GM23248 (cell line): ENCODE data around the gene PTPRN2. TPM values are rescaled to one million over a fixed set of nuclear protein-coding genes. Genes with fewer than 3 reads are reported as not detected.

Experiments used
- DNase-seq: peaks from one replicate; pipeline ENCODE4 v3.0.0-alpha.2; 2015
- H2AFZ ChIP-seq: fragments of 200-600 bp; sonication (generic); 2 replicates; pipeline ENCODE4 v1.6.1; 2016; ENCODE audit warnings: antibody characterized with exemption
- H3F3A ChIP-seq: fragments of 200-600 bp; sonication (generic); 2 replicates; pipeline ENCODE4 v1.6.1; 2016; ENCODE audit warnings: mild to moderate bottlenecking, antibody characterized with exemption, mixed run types; ENCODE audit not compliant: insufficient read depth
- H3K27ac ChIP-seq: fragments of 200-600 bp; sonication (generic); 2 replicates; pipeline ENCODE4 v1.5.1; 2016; ENCODE audit warnings: mild to moderate bottlenecking
- H3K27me3 ChIP-seq: fragments of 200-600 bp; sonication (generic); replicated peaks from 2 replicates; pipeline ENCODE4 v1.6.1; 2016; ENCODE audit warnings: mild to moderate bottlenecking; ENCODE audit not compliant: insufficient read depth
- H3K36me3 ChIP-seq: fragments of 200-600 bp; sonication (generic); 2 replicates; pipeline ENCODE4 v1.6.1; 2016; ENCODE audit warnings: low read depth, mild to moderate bottlenecking
- H3K4me1 ChIP-seq: fragments of 200-600 bp; sonication (generic); 2 replicates; pipeline ENCODE4 v1.6.1; 2016; ENCODE audit warnings: mild to moderate bottlenecking; ENCODE audit not compliant: insufficient read depth
- H3K4me2 ChIP-seq: fragments of 200-600 bp; sonication (generic); one replicate; pipeline ENCODE4 v1.6.1; 2016; ENCODE audit warnings: mild to moderate bottlenecking; ENCODE audit not compliant: unreplicated experiment
- H3K4me3 ChIP-seq: fragments of 200-600 bp; sonication (generic); 2 replicates; pipeline ENCODE4 v1.5.1; 2016; ENCODE audit warnings: mild to moderate bottlenecking
- H3K79me2 ChIP-seq: fragments of 200-600 bp; sonication (generic); 2 replicates; pipeline ENCODE4 v1.6.1; 2016; ENCODE audit warnings: mild to moderate bottlenecking; ENCODE audit not compliant: insufficient read depth
- H3K9ac ChIP-seq: fragments of 200-600 bp; sonication (generic); 2 replicates; pipeline ENCODE4 v1.6.1; 2016; ENCODE audit warnings: mild to moderate bottlenecking
- H3K9me2 ChIP-seq: fragments of 200-600 bp; sonication (generic); 2 replicates; pipeline ENCODE4 v1.6.1; 2016; ENCODE audit warnings: mixed run types, mild to moderate bottlenecking, moderate library complexity; ENCODE audit not compliant: insufficient read depth
- H3K9me3 ChIP-seq: fragments of 200-600 bp; sonication (generic); one replicate; pipeline ENCODE4 v1.6.1; 2017; ENCODE audit warnings: low read depth
- H4K20me1 ChIP-seq: fragments of 200-600 bp; sonication (generic); 2 replicates; pipeline ENCODE4 v1.6.0; 2016; ENCODE audit not compliant: insufficient read depth
- EZH2 ChIP-seq: fragments of 200-600 bp; sonication (generic); IDR thresholded peaks from 2 replicates; pipeline ENCODE4 v1.6.1; 2018; ENCODE audit warnings: antibody characterized with exemption, mild to moderate bottlenecking; ENCODE audit not compliant: insufficient read depth, poor library complexity, severe bottlenecking
- EZH2phosphoT487 ChIP-seq: fragments of 200-600 bp; sonication (generic); IDR thresholded peaks from 2 replicates; pipeline ENCODE4 v1.6.1; 2018; ENCODE audit warnings: antibody characterized with exemption, moderate library complexity, mild to moderate bottlenecking, low read depth; ENCODE audit not compliant: insufficient read depth
- WGBS, 2 experiments: methylation state at CpG; one replicate each; pipeline ENCODE4 v1.1.6; 2015 to 2017; ENCODE audit warnings: low lambda C conversion rate in 2 of 2, low coverage in 1 of 2; ENCODE audit errors: missing lambda C conversion rate in 2 of 2; 5-methylcytosine and 5-hydroxymethylcytosine counted together
- in situ Hi-C: fragments of 300-500 bp; cut with MboI; formaldehyde crosslinking; loops from 2 replicates; pipeline ENCODE4 v1.15.0; 2020
- polyA plus RNA-seq: library from polyadenylated mRNA; unstranded; fragments of >200 nt; fragmentation: Nextera tagmentation; extraction: Ambion mirVana; gene quantifications from 2 replicates; pipeline ENCODE4 v1.2.1, GENCODE V29; 2016
- total RNA-seq: library from RNA; depleted of rRNA; stranded (reverse); fragments of >200 nt; shearing (Covaris generic); gene quantifications from 2 replicates; pipeline ENCODE4 v1.2.3, GENCODE V29; 2014

Gene PTPRN2
- total and polyA plus RNA-seq, 2 experiments from 2014 or later, result 0.13 TPM; not detected in 1

DNA sequence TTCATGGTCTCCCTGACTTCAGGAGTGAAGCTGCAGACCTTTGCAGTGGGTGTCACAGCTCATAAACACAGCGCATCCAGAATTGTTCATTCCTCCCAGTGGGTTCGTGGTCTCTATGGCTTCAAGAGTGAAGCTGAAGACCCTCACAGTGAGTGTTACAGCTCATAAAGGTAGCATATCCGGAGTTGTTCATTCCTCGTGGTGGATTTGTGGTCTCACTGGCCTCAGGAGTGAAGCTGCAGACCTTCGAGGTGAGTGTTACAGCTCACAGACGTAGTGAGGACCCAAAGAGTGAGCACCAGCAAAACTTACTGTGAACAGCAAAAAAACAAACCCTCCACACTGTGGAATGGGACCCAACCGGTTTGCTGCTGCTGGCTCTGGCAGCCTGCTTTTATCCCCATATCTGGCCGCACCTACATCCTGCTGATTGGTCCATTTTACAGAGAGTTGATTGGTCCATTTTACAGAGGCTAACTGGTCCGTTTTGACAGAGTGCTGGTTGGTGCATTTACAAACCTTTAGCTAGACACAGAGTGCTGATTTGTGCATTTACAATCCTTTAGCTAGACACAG, 308.8 kb downstream of the PTPRN2 start:
- Histone ChIP-seq H3K9ac (no peak overlapping the region), H3K4me3 (no peak overlapping the region), H3K27me3 (no peaks in the 10 kb centered on the region), H2AFZ (no peak overlapping the region), H3K79me2 (no peaks in the 10 kb centered on the region), H3K36me3 (no peaks in the 10 kb centered on the region), H3K9me3 (no peaks in the 10 kb centered on the region), H3K4me2 (no peak overlapping the region), H4K20me1 (no peaks in the 10 kb centered on the region), H3K27ac (no peak overlapping the region), H3K4me1 (no peaks in the 10 kb centered on the region), H3K9me2 (no peaks in the 10 kb centered on the region), H3F3A (no peaks in the 10 kb centered on the region)
- in situ Hi-C loops, result no loop called here
- WGBS, 2 experiments, result 12 to 23% methylated on average over 9 of the region's 9 CpGs
- DNase-seq, result no peak
- TF ChIP-seq EZH2phosphoT487 (no peak), EZH2 (no peak)

DNA sequence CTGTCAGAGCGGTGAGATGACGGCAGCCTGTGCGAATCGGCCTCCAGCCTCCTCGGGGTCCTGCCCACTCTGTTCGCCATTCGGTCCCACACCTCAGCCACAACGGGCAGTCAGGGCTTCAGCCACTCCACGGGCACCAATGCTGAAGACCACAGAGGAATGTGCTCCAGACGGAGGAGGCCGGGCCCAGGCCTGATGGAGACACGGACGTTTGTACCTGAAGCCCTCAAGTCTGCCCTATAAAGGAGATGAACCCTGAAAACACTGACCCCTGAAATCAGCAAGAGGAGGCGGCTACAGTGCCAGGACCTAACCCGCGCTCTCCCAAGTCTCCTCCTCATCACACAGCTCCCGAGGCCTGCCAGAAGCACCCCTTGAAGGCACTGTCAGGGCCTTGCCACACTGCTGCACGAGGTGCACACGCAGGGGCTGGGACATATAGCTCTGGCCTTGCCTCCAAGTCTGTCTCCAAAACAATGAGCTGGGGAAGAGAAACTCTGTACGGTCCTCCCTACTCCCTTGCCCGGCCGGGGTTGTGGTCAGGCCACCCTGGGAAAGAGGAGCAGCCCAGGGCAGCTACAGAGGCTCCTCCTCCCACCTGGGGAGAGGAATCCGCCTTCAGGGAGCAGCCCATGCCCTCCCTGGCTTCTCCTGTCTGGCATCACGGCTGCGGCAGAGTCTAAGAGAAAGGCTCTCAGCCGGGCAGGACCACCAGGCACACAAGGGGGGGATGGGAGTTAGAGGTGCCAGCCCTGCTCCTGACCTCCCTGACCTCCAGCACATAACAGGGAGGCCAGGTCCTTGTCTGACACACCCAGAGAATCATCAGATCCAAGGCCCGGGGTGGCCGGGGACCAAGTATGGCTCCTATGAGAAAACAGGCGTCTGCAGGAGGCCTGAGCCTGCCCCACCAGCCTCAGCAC, 310.1 kb downstream of the PTPRN2 start:
- TF ChIP-seq EZH2 (no peak), EZH2phosphoT487 (no peak)
- H3K4me1 ChIP-seq, result no peaks in the 10 kb centered on the region
- H3K4me2 ChIP-seq, result no peak overlapping the region
- H4K20me1 ChIP-seq, result no peaks in the 10 kb centered on the region
- H3K27ac ChIP-seq, result no peak overlapping the region
- H3K27me3 ChIP-seq, result no peaks in the 10 kb centered on the region
- no peak overlapping the region for H3K9ac ChIP-seq
- no peak overlapping the region for H3K4me3 ChIP-seq
- H3K36me3 ChIP-seq, result no peaks in the 10 kb centered on the region
- in situ Hi-C loops, result no loop called here
- H3K9me3 ChIP-seq, result no peaks in the 10 kb centered on the region
- DNase-seq, result no peak
- no peaks in the 10 kb centered on the region for H3K9me2 ChIP-seq
- H2AFZ ChIP-seq, result no peak overlapping the region
- WGBS, 2 experiments, result 33 to 37% methylated on average over 28 to 29 of the region's 29 CpGs
- H3F3A ChIP-seq, result no peaks in the 10 kb centered on the region
- H3K79me2 ChIP-seq, result no peaks in the 10 kb centered on the region

DNA sequence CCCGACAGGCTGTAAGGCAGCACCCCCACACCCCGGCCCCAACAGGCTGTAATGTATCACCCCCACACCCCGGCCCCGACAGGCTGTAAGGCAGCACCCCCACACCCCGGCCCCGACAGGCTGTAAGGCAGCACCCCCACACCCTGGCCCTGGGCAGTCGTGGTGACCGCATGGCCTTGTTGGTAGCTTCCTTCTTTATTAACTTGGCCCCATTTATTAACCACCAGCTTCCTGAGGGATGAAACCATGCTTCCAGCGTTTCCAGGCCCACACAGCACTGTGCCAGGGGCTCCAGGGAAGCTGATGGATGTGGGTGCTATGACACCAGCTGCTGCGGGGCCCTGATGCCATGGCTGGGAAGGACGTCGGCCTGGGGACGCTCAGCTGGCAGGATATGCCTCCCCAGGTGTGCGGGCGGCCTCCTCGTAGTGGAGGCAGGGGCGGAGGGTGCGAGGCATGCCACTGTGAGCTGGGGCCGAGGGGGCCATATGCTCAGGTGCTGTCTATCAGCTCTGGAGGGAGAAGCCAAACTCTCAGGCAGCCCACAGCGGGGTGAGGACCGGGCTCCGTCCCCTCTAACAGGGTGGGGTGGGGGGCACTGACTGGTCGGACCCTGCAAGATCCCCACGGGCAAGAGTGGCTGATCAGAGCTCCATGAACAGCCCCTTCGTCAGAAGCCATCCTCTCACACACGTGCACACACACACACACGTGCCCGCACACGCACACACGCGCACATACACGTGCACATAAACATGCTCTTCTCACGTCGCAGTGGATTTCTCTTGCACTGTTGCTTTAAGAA, 311.0 kb downstream of the PTPRN2 start:
- H2AFZ ChIP-seq, result no peak overlapping the region
- no peaks in the 10 kb centered on the region for H3F3A ChIP-seq
- no peak overlapping the region for H3K4me3 ChIP-seq
- no peak overlapping the region for H3K27ac ChIP-seq
- no peaks in the 10 kb centered on the region for H3K4me1 ChIP-seq
- H4K20me1 ChIP-seq, result no peaks in the 10 kb centered on the region
- DNase-seq, result no peak
- TF ChIP-seq EZH2 (no peak), EZH2phosphoT487 (no peak)
- no peak overlapping the region for H3K4me2 ChIP-seq
- no peaks in the 10 kb centered on the region for H3K36me3 ChIP-seq
- no peak overlapping the region for H3K9ac ChIP-seq
- in situ Hi-C loops, result no loop called here
- H3K9me2 ChIP-seq, result no peaks in the 10 kb centered on the region
- no peaks in the 10 kb centered on the region for H3K9me3 ChIP-seq
- 57% methylated on average over 28 to 31 of the region's 34 CpGs for WGBS, 2 experiments
- H3K27me3 ChIP-seq, result no peaks in the 10 kb centered on the region
- H3K79me2 ChIP-seq, result no peaks in the 10 kb centered on the region

- WGBS, 2 experiments, result 53 to 57% methylated on average over 13 to 15 of the region's 22 CpGs
- Histone ChIP-seq H3K27me3 (no peaks in the 10 kb centered on the region), H4K20me1 (no peaks in the 10 kb centered on the region), H3F3A (no peaks in the 10 kb centered on the region), H2AFZ (no peak overlapping the region), H3K9me2 (no peaks in the 10 kb centered on the region), H3K9me3 (no peaks in the 10 kb centered on the region), H3K4me1 (no peaks in the 10 kb centered on the region), H3K79me2 (no peaks in the 10 kb centered on the region), H3K4me2 (no peak overlapping the region), H3K36me3 (no peaks in the 10 kb centered on the region), H3K27ac (no peak overlapping the region), H3K9ac (no peak overlapping the region), H3K4me3 (no peak overlapping the region)
- TF ChIP-seq EZH2phosphoT487 (no peak), EZH2 (no peak)
- in situ Hi-C loops, result no loop called here
- no peak for DNase-seq
Measured at GRCh38 chr7:158275711-158276413, 311.8 kb downstream of the PTPRN2 start.
